ENCODE data around the gene SUSD4.
A peak's percentile ranks its signal among the peaks of the same experiment; 100 is the strongest.

Gene SUSD4

DNA sequence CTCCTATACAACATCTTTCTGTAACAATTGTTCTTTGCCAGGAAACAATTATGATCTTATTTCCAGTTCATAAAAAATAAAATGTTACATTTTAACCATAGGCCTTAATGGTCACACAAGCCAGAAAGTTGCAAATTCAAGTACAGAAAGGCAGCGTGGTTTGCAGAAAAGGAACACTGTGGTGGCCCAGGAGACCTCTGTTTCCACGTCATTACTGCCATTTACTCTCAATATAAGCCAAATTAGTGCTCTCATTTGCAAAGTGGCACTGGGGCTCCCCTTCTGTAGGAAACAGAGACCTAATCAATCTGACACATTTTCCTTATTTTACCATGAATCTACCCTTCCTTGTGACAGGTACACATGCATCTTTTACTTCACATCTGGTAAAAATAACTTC lies 141.6 kb downstream of the SUSD4 start:
- H3K4me3 ChIP-seq: no peak overlapping the region
- H3K27ac ChIP-seq: peak overlapping the region in 1 of 21 experiments; percentile 23

DNA sequence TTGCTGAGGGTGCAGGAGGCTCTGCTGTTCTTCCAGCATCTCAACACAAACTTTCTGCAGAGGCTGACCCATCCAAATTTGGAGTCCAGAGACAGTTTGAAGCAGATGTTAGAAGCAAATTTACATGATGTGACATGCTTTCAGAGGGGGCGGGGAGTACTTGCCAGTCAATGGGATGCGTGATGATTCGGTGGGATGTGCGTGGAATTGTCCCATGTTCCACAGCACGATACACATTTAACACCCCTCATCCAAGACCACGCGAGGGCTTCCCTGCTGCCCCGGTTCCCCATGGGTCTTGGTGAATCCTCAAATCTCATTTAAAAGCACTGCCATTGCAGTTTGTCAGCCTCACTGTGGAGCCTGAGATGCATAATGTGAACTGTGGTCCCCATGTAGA lies 142.3 kb downstream of the SUSD4 start:
- Histone ChIP-seq H3K4me3 (no peak overlapping the region), H3K27ac (no peak overlapping the region)

DNA sequence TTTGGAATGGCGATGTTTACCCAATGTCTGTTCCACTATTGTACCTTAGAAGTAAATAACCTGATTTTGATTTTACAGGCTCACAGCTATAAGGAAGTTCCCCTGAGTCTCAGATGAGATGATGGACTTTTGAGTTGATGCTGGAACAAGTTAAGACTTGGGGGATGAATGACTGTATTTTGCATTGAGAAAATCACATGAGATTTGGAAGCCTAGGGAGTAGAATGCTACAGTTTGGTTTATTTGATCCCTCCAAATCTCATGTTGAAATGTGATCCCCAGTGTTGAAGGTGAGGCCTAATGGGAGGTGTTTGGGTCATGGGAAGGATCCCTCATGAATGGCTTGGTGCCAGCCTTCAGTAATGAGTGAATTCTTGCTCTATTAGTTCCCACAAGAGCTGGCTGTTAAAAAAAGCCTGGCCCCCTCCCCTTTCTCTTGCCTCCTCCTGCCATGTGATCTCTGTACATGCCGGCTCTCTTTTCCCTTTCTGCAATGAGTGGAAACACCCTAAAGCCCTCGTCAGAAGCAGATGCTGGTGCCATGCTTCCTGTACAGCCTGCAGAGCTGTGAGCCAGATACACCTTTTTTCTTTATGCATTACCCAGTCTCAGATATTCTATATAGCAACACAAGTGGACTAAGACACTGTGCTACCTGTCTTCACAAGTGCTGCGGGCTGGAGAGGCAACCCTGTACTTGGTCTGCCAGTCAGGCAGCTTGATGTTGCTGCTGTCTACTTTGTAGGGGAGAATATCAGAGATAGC lies 143.9 kb downstream of the SUSD4 start:
- Histone ChIP-seq H3K27ac (no peak overlapping the region), H3K4me3 (no peak overlapping the region)

DNA sequence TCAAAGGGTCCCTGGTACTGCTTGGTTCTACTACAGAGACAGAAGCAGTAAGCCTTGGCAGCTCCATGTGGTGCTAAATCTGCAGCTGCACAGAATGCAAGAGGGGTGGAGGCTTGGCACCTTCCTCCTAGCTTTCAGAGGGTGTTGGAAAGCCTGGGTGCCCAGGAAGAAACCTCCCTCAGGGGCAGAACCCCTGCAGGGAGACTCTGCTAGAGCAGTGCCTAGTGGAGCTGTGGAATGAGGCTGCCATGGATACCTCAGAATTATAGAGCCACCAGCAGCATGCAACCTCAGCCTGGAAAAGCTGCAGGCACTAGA lies 144.7 kb downstream of the SUSD4 start:
- Histone ChIP-seq H3K27ac (no peak overlapping the region), H3K4me3 (no peak overlapping the region)

DNA sequence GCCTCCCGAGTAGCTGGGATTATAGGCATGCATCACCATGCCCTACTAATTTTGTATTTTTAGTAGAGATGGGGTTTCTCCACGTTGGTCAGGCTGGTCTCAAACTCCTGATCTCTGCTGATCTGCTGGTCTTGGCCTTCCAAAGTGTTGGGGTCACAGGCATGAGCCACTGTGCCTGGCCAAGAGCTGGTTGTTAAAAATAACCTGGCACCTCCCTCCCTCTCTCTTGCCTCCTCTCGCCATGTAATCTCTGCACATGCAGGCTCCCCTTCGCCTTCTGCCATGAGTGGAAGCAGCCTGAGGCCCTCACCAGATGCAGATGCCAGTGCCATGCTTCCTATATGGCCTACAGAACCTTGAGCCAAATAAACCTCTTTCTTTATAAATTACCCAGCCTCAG lies 146.2 kb downstream of the SUSD4 start:
- Histone ChIP-seq H3K27ac (no peak overlapping the region), H3K4me3 (no peak overlapping the region)

DNA sequence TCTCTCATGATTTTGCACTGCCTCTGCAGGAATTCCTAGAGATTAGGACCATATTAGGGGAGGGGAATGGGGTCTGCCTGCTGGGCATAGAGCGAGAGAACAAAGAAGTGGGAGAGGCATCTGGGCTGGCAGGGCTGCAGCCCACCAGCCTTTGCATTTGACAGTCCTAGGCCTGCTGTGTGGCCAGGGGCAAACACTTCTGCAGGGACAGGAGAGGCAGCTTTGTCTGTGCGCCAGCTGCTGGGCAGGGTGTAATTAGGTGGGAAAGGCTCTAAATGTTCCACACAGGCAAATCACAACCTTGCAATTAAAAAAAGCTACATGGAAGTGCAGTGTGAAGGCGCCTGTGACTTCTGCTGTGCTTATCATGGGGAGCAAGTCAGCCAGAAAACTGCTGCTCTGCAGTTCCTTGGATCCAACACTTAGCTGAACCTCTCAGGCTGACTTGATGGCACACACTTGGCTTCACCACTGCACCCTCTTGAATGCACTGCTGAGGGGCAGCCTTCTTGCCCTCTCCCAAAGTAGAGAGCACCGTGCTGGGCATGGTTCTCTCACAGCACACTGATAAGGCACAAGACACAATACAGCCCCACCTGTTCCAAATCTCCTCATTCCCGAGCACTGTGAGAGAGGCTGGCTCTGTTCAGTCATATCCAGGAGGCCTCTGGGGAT lies 147.3 kb downstream of the SUSD4 start:
- Histone ChIP-seq H3K27ac (no peak overlapping the region), H3K4me3 (no peak overlapping the region)

DNA sequence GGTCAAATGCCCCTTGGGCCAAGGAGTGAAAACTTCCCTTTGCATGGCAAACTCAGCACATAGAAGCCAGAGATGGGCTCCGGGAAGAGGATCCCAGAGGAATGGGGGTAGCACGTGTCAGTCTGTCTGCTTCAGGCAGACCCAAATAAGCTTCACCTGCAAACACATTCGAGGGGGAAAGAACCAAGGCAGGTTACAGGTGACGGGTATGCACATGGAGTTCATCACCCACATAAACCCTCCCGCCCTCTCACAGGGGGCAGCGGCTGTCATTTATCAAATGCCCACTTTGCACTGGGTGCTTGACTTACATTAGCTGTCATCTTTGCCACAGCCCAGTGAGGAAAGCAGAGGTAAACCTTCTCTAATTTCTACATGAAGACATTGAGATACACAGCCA lies 147.9 kb downstream of the SUSD4 start:
- Histone ChIP-seq H3K27ac (no peak overlapping the region), H3K4me3 (no peak overlapping the region)

DNA sequence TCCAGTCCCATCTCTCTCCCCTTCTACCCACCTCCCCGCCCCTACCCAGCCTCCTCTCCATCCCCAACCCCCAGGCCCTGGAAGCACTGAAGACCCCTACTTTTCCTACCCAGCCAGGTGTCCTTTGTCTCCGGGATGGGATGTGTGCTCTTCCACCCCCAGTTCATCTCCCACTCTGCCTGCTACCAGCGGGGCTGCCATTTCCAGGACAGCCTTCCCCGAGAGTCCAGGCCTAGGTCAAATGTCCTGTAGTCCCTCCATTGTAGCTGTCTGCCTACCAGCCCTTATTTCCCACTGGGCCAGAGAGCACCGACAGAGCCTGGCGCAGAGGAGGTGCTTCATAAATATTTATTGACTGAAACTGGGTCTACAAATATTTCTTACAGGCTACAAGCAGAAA lies 148.9 kb downstream of the SUSD4 start:
- Histone ChIP-seq H3K27ac (no peak overlapping the region), H3K4me3 (no peak overlapping the region)

DNA sequence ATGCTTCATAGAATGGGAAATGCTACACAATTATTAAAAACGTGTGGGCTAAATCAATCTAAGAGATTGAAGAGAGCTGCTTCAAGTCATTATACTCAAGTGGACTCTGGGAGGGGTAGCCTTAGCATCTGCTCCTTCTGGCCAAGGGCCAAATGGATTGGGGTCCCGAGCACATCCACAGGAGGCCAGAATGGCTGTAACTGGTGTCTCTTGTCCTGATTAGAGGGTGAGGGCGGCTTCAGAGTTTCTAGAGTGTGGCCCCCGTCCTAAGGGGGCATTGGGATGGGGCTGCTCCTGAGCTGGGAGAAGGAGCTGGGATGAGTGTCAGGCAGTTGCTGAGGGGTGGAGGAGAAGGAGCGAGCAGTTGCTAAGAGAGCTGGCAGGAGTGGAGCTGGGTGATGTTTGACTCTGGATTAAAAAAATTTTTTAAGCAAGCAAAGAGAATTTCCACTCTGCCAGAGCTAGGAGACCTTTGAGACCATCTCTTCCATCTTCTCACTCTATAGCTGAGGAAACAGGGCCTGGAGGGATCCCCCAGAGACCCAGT lies 149.6 kb downstream of the SUSD4 start:
- Histone ChIP-seq H3K27ac (no peak overlapping the region), H3K4me3 (no peak overlapping the region)

DNA sequence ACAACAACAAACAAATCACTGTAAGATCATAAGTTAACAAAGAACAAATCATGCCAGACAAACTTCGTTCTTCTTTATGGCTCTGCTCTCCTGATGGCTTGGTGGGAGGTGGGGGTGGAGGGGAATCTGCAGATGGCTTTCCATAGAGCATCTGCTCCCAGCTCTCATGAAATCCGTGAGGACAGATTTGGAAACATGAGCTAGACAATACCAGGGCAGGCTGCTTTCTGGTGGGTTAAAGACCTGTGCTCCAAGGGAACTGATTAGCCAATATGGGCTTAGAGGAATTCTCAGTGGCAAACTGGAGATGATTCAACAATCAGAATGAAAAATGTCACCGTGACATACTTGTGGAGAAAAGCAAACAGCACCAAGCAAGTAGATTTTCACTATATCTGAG lies 151.5 kb downstream of the SUSD4 start:
- Histone ChIP-seq H3K27ac (no peak overlapping the region), H3K4me3 (no peak overlapping the region)

DNA sequence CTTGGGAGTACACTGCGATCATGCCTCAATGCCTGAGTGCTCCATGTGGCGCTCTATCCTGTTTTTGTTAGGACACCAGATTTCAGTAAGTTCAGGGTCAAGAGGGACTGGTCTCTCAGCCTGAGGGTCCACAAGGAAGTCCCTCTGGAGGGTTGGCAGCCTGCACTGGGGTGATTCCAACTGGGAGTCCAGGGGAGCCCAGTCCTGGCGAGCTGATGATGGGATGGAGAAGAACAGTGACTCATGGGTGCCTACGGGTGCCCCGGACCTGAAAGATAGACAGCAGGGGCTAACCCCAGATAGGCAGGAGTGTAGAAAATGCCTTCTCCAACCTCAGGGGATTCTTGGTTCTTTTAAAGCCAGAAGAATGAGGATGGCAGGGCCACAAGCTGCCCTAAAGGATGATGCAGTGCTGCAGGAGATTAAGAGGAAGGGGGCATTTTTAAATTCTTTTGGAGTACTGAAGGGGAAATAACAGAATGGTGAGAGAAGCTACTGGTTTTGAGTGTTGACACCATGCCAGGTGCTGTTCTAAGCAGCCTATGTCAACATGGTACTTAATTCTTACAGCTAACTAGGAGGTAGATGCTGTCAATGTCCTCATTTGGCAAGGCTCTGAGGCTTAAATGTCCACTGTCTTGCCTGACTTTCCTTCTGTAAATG lies 152.5 kb downstream of the SUSD4 start:
- H3K27ac ChIP-seq: no peak overlapping the region
- H3K4me3 ChIP-seq: no peak overlapping the region

DNA sequence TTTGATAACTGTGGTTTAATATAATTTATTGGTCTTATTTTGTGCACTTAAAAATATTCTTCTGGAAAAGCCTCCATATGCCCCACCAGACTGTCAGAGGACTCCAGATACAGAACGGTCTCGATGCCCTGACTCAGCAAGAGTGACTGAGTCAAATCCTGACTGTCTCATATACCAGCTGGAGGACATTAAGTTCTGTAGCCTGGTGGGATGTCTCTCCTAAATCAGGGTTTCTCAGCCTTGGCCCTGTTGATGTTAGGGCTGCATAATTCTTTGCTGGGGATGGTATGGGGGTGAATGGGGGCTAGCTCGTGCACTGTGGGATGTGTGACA lies 153.2 kb downstream of the SUSD4 start:
- Histone ChIP-seq H3K4me3 (no peak overlapping the region), H3K27ac (no peak overlapping the region)

DNA sequence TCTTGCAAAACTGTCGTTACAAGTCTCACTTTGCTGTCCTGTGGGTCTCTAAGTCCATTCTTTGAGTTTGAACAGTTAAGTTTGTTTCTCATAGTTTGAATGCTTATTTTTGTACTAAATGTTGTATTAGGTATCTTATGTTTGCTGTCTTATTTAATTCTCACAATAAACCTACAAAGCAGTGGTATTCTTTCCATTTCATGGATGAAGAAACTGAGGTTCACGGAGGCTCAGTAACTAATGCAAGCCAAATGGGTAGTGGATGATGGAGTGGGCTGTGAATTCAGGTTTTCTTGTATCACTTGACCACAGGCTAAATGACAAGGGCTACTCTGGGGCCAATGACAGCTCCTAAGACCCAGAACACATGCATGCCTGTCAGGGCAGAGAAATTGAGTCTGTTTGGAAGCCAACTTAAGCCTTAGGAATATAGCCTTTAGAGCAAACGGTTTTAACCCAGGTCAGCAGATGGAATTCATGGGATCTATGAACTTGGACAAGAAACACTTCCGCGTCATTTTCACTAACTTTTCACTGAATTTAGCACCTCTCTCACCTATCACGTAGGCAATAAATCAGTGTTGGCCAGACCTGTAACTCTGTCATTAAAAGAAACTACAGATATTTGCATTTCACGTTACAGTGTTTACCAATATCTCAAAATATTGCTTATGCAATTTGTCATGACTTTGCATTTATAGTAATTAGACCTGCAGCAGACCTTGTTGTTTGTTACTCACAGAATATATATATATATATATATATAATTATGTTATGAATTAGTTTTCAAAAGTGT lies 153.8 kb downstream of the SUSD4 start:
- Histone ChIP-seq H3K4me3 (no peak overlapping the region), H3K27ac (no peak overlapping the region)

DNA sequence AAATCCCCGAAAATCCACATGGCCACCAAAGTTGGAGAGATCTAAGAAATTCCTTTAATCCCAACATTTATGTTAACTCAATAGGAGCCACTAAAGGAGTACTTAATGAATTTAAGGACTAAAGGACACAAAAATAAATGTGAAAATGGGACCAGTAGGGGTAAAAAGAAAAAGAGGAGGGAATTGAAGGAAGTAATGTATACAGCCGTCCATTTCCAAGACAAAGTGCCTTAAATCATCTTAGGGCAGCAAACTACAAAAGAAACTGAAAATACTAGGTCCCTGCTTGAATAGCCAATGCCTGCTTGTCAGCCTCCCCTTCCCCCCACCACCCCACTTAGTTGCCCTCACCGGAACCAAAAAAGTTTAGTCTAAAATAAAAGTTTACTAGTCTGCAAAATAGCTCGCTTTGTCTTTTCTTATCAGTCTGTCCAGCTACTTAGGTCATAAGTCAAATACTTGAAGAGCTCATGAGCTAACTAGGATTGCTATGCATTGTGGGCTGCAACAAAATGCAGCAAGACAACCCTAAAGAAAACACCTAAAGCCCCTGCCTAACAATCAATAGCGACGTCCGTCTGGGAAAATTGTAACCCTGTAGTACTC lies 154.6 kb downstream of the SUSD4 start:
- Histone ChIP-seq H3K4me3 (no peak overlapping the region), H3K27ac (no peak overlapping the region)

DNA sequence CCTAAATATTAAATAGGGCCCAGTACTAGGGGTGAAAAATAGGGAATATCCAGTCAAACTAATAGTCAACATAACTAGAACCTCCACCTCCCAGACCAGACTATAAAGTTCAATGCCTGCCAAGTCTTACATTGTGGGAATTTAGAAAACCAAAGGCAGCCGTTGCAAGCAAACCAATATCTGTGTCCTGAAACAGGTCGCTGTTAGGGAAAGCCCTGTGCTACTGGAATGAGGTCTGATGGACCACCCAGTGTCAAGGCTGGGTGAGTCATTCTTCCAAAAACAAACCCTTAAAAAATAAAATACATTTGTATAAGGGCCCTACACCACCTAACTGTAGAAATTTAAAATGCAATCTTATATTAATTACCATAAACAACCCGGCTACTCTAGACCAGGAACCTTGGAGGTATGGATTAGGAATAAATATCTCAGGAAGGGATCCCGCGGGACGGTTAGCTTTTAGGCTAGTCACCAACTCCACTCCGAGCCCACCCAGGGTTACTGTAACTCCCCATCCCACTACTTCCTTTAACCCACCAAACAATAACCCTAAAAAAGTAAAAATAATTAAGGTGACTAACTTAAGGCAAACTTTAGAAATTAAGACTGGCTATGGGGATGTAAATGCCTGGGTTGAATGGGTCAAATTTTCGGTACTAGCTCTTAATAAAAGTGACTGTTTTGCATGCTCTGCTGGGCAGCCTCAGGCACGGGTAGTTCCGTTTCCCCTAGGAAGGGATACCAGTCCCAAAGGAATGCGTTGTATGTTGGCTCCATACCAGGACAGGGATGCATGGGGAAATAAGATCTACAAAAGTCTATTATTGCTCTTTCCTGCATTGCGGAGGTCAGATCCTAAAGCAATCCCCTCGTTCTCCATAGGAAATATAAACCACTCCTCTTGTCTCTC lies 155.6 kb downstream of the SUSD4 start:
- H3K27ac ChIP-seq: no peak overlapping the region
- H3K4me3 ChIP-seq: no peak overlapping the region

DNA sequence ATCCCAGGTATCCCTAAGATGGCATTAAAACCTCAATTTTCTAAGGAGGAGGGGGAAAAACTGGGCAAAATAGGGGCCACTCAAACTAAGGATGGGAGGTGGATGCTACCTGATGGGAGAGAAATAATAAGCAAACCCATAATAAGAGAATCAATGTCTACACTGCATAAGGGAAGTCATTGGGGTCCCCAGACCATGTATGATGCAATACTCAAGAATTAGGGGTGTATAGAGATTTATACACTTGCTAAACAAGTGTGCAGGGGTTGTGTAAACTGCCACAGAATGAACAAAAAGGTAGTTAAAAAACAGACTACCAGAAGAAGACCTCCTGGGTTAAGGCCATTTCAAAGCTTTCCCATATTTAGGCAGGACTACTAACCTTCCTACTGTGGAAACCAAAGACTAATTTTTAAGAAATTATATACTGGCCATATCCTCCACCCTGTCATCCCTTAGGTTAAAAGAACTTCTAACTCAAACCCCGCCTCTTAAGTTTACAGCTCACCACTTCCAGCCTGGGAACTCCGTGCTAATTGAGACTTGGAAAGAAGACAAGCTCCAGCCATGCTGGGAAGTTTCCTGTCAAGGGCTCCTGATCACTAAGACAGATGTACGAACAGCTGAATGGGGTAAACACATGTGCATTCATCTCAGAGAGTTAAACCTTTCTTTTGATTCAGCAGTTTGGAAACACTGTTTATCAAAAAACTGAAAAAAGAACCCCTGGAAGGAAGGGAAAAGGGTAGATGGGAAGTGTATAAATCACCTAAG lies 156.5 kb downstream of the SUSD4 start:
- H3K27ac ChIP-seq: no peak overlapping the region

DNA sequence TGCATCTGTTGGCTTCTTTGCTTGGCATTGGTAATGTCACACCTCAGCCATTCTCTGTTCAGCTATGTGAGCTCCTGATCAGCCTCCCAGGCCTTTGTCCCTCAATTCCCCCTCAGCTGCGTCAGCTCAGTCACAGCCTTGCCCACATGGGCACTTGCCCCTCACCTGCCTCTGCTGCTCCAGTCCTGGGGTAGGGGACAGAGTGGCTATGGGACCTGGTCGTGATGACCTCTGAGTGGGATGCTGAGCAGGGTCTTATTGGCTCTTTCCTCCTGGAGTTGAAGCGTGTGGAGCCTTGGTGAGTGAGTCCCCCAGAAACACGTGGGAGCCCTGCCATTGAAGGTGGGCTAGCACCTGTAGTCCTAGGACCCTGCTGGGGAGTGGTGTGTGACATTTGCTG lies 159.6 kb downstream of the SUSD4 start:
- no peak overlapping the region for H3K27ac ChIP-seq

More for the DNA sequence above, 156.5 kb downstream of the SUSD4 start:
- H3K4me3 ChIP-seq: no peak overlapping the region

DNA sequence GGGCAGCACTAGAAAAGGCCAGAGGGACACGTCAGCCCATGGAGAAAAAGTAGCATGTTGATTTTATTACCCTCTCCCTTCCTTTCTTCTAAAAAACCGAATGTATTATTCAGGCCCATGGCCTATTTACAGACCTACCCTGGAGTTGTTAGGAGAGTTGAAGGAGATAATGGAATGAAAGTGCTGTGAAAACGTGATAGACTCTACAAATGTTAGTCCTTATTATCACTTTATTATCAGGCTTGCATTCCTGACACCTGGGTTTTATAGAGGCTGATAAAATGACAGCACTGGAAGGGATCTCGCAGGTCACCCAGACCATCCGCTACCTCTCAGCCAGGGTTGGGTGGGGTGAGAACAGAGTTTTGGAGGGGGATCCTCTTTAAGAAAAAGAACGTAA lies 160.3 kb downstream of the SUSD4 start:
- H3K4me3 ChIP-seq: no peak overlapping the region

More for the DNA sequence above, 159.6 kb downstream of the SUSD4 start:
- no peak overlapping the region for H3K4me3 ChIP-seq

More for the DNA sequence above, 160.3 kb downstream of the SUSD4 start:
- no peak overlapping the region for H3K27ac ChIP-seq

All from skin epidermis (tissue), 12 donors.